ENCODE results near the gene PHKB. TPM values are rescaled to one million over a fixed set of nuclear protein-coding genes. Genes with fewer than 3 reads are reported as not detected.

PHKB gene
- total RNA-seq, 1 donor from 2014 or later = 109 TPM

GRCh38 chr16:47657977-47658376 is 196.8 kb downstream of the PHKB start:
- TF ChIP-seq CTCF (IDR thresholded peaks at IDR 0.05) = no peak
- no peak for TF ChIP-seq EZH2phosphoT487 (IDR thresholded peaks at IDR 0.05)
- no peak for TF ChIP-seq EZH2 (IDR thresholded peaks at IDR 0.05)
- Mint-ChIP-seq H3K4me3 (no peak overlapping the region), H3K9me3 (no peaks in the 10 kb centered on the region), H3K36me3 (peaks cover 12% of the 10 kb centered on the region), H3K27me3 (ENCODE audit: insufficient read depth, low read depth) (no peaks in the 10 kb centered on the region), H3K27ac (no peak overlapping the region), H3K4me1 (peaks cover 2% of the 10 kb centered on the region)
- H3K4me2 ChIP-seq = no peak overlapping the region
- H4K20me1 ChIP-seq (ENCODE audit: low read depth) = no peaks in the 10 kb centered on the region
- H3F3A ChIP-seq (ENCODE audit: low read depth) = peaks cover 4% of the 10 kb centered on the region
- peaks cover 4% of the 10 kb centered on the region for H3K4me1 ChIP-seq
- H3K27ac ChIP-seq = no peak overlapping the region
- no peaks in the 10 kb centered on the region for H3K9me3 ChIP-seq (ENCODE audit: low read depth)
- no peaks in the 10 kb centered on the region for H3K27me3 ChIP-seq
- DNase-seq (ENCODE audit: low spot score) = no peak
- H3K9ac ChIP-seq = no peak overlapping the region
- H3K79me2 ChIP-seq (ENCODE audit: low read depth) = no peaks in the 10 kb centered on the region
- no peak overlapping the region for H2AFZ ChIP-seq (replicated peaks)
- H3K36me3 ChIP-seq = no peaks in the 10 kb centered on the region
- H3K4me3 ChIP-seq = no peak overlapping the region

- Histone ChIP-seq H3K4me1 (no peaks in the 10 kb centered on the region), H3K27me3 (no peaks in the 10 kb centered on the region), H3K4me2 (no peak overlapping the region), H3K9ac (no peak overlapping the region), H3K79me2 (ENCODE audit: low read depth) (no peaks in the 10 kb centered on the region), H3K36me3 (no peaks in the 10 kb centered on the region), H3K27ac (no peak overlapping the region), H4K20me1 (ENCODE audit: low read depth) (no peaks in the 10 kb centered on the region), H3K4me3 (no peak overlapping the region), H3F3A (ENCODE audit: low read depth) (no peaks in the 10 kb centered on the region), H2AFZ (replicated peaks) (no peak overlapping the region), H3K9me3 (ENCODE audit: low read depth) (no peaks in the 10 kb centered on the region)
- TF ChIP-seq EZH2 (IDR thresholded peaks at IDR 0.05) = no peak
- TF ChIP-seq CTCF (IDR thresholded peaks at IDR 0.05) = peak; percentile 14
- Mint-ChIP-seq H3K4me1 (no peaks in the 10 kb centered on the region), H3K27me3 (ENCODE audit: insufficient read depth, low read depth) (no peaks in the 10 kb centered on the region), H3K9me3 (no peaks in the 10 kb centered on the region), H3K4me3 (no peak overlapping the region), H3K27ac (no peak overlapping the region), H3K36me3 (peaks cover 7% of the 10 kb centered on the region)
- no peak for DNase-seq (ENCODE audit: low spot score)
These were observed 199.4 kb downstream of the PHKB start for GRCh38 chr16:47660540-47660939.

- H3K9me3 ChIP-seq (ENCODE audit: low read depth) = no peaks in the 10 kb centered on the region
- no peaks in the 10 kb centered on the region for H3K79me2 ChIP-seq (ENCODE audit: low read depth)
- no peak overlapping the region for H3K9ac ChIP-seq
- no peaks in the 10 kb centered on the region for H3K9me3 Mint-ChIP-seq
- H2AFZ ChIP-seq (replicated peaks) = no peak overlapping the region
- no peak overlapping the region for H3K27ac Mint-ChIP-seq
- no peaks in the 10 kb centered on the region for H3F3A ChIP-seq (ENCODE audit: low read depth)
- H3K36me3 Mint-ChIP-seq = peaks cover 12% of the 10 kb centered on the region
- no peaks in the 10 kb centered on the region for H3K36me3 ChIP-seq
- H3K27me3 ChIP-seq = no peaks in the 10 kb centered on the region
- H4K20me1 ChIP-seq (ENCODE audit: low read depth) = no peaks in the 10 kb centered on the region
- TF ChIP-seq EZH2phosphoT487 (IDR thresholded peaks at IDR 0.05) (no peak), CTCF (IDR thresholded peaks at IDR 0.05) (no peak), EZH2 (IDR thresholded peaks at IDR 0.05) (no peak)
- H3K4me3 Mint-ChIP-seq = no peak overlapping the region
- no peaks in the 10 kb centered on the region for H3K4me1 Mint-ChIP-seq
- no peak overlapping the region for H3K4me3 ChIP-seq
- no peaks in the 10 kb centered on the region for H3K4me1 ChIP-seq
- no peaks in the 10 kb centered on the region for H3K27me3 Mint-ChIP-seq (ENCODE audit: insufficient read depth, low read depth)
- H3K4me2 ChIP-seq = no peak overlapping the region
- no peak overlapping the region for H3K27ac ChIP-seq
- DNase-seq (ENCODE audit: low spot score) = no peak
These were observed 203.7 kb downstream of the PHKB start for GRCh38 chr16:47664653-47665325.

All from neural progenitor cell (in vitro differentiated cells).